HepG2 (cell line): ENCODE data around the gene RBBP6. TPM values are rescaled to one million over a fixed set of nuclear protein-coding genes. Genes with fewer than 3 reads are reported as not detected.

Experiments
- AGO2 ChIP-seq: fragments of 200-400 bp; formaldehyde crosslinking; optimal IDR thresholded peaks from 2 replicates; pipeline ENCODE3; 2017; ENCODE audit warnings: mild to moderate bottlenecking, low read depth, low read length, moderate library complexity
- HNRNPK ChIP-seq: fragments of 200-400 bp; formaldehyde crosslinking; IDR thresholded peaks from 2 replicates; pipeline ENCODE4 v1.6.1; 2018; ENCODE audit warnings: low read length, low read depth, moderate library complexity, mild to moderate bottlenecking; ENCODE audit not compliant: poor library complexity, severe bottlenecking
- LRRFIP1 ChIP-seq: sonication (generic); formaldehyde crosslinking; conservative IDR thresholded peaks from 2 replicates; pipeline ENCODE4 v1.4.0; 2020; ENCODE audit warnings: missing genetic modification reagents
- MAZ ChIP-seq, 2 experiments: sonication (generic) in 1 of 2; formaldehyde crosslinking in 1 of 2; IDR thresholded peaks; 2 replicates each; pipeline versions ENCODE4 v1.5.0 to v1.6.1; 2012 to 2020; ENCODE audit warnings: low read depth in 2 of 2, mild to moderate bottlenecking in 2 of 2, borderline replicate concordance in 1 of 2, improper control_type of control experiment in 1 of 2, low read length in 1 of 2, missing genetic modification reagents in 1 of 2, moderate library complexity in 1 of 2
- NR2F2 ChIP-seq: IDR thresholded peaks from 2 replicates; pipeline ENCODE4 v1.6.1; 2012; ENCODE audit warnings: low read depth, inconsistent platforms, borderline replicate concordance
- NRL ChIP-seq: sonication (generic); formaldehyde crosslinking; IDR thresholded peaks from 2 replicates; pipeline ENCODE4 v1.5.0; 2020; ENCODE audit warnings: missing genetic modification reagents, mild to moderate bottlenecking, moderate library complexity, borderline replicate concordance
- PATZ1 ChIP-seq: sonication (generic); formaldehyde crosslinking; IDR thresholded peaks from 2 replicates; pipeline ENCODE4 v1.4.0; 2020; ENCODE audit warnings: missing genetic modification reagents
- RCOR2 ChIP-seq: IDR thresholded peaks from 2 replicates; pipeline ENCODE4 v1.6.1; 2016; ENCODE audit warnings: missing biosample characterization, missing genetic modification reagents
- SPEN ChIP-seq: sonication (generic); formaldehyde crosslinking; IDR thresholded peaks from 2 replicates; pipeline ENCODE4 v1.5.1; 2020; ENCODE audit warnings: low read depth, mild to moderate bottlenecking, missing genetic modification reagents
- ZBTB42 ChIP-seq: sonication (generic); formaldehyde crosslinking; IDR thresholded peaks from 2 replicates; pipeline ENCODE4 v1.5.0; 2020; ENCODE audit warnings: mild to moderate bottlenecking, missing genetic modification reagents
- ZNF225 ChIP-seq: sonication (generic); formaldehyde crosslinking; IDR thresholded peaks from 2 replicates; pipeline ENCODE4 v1.4.0; 2020; ENCODE audit warnings: mild to moderate bottlenecking, missing genetic modification reagents
- ZNF274 ChIP-seq: sonication (generic); formaldehyde crosslinking; IDR thresholded peaks from 2 replicates; pipeline ENCODE4 v1.5.1; 2020; ENCODE audit warnings: mild to moderate bottlenecking, missing genetic modification reagents
- ZNF460 ChIP-seq: sonication (generic); formaldehyde crosslinking; IDR thresholded peaks from 2 replicates; pipeline ENCODE4 v1.5.1; 2020; ENCODE audit warnings: missing genetic modification reagents, mild to moderate bottlenecking, borderline replicate concordance
- ZNF775 ChIP-seq: sonication (generic); formaldehyde crosslinking; IDR thresholded peaks from 2 replicates; pipeline ENCODE4 v1.4.0; 2020; ENCODE audit warnings: missing genetic modification reagents, mild to moderate bottlenecking, moderate library complexity, borderline replicate concordance
- polyA plus RNA-seq, 8 experiments: library from polyadenylated mRNA; depleted of rRNA in 3 of 8; stranded (reverse) in 7 of 8; unstranded in 1 of 8; fragments of >200 nt; fragmentation: Illumina TruSeq in 4 of 8; extraction: Trizol in 4 of 8; gene quantifications; 2 replicates each; pipeline versions ENCODE4 v1.2.1 to v1.2.3, GENCODE V29; 2011 to 2016; ENCODE audit warnings: low read depth in 4 of 8, missing spikeins in 1 of 8, mixed read lengths in 1 of 8; ENCODE audit not compliant: insufficient read depth in 1 of 8
- total RNA-seq, 5 experiments: library from RNA; depleted of rRNA; stranded (reverse); fragments of >200 nt; fragmentation: Illumina TruSeq; extraction: Trizol; gene quantifications; 2 replicates each; pipeline ENCODE4 v1.2.3, GENCODE V29; 2016; ENCODE audit warnings: low read depth in 1 of 5
- TF ChIP-seq, protein P1 (sequence below): sonication (generic); formaldehyde crosslinking; IDR thresholded peaks from 2 replicates; pipeline ENCODE4 v1.4.0; 2020; ENCODE audit warnings: low read depth, mild to moderate bottlenecking, missing genetic modification reagents
- TF ChIP-seq, protein P2 (sequence below): sonication (generic); formaldehyde crosslinking; IDR thresholded peaks from 2 replicates; pipeline ENCODE4 v1.5.1; 2020; ENCODE audit warnings: mild to moderate bottlenecking, missing genetic modification reagents, borderline replicate concordance

RBBP6 gene
- total and polyA plus RNA-seq, 2 of the 13 experiments (the other 11 are each of a cell fraction or from before 2014, with no cell fraction given): 37.1 to 70.9 TPM

DNA sequence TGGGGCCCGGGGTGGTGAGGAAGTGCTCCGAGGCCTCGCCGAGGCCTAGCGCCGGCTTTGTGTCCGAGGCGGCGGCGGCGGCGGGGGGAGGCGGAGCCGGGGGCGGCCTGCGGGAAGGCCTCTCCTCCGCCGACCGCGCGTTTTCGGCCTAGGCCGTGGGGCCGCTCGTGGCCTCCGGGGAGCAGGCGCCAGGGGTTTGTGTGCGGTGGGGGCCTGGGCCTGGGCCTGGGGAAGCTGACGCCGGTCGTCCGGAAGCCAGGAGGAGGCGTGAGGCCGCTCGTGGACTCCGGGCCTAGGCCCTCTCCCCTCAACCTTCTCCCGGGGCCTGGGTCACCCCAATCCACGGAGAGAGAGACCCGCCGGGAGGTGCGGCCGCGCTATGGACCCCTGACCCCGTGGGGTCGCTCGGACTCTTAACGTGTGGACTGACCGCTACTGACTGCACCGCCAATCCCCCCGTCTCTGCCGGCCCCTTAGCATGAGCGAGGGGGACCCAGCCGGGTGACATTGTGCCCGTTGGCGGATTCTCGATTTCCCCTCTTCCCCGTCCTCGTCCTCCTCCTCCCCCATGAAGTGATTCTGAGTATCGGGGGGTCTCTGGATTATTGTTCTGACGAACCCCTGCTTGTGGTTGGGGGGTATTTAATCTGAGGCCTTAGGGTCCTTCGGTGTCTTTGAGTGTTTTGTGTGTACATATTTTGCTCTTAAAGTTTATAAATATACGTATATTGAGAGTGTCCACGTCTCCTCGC is 660 bp downstream of the RBBP6 start (continued):
- TF ChIP-seq HNRNPK: peak; percentile 10
- no peak for TF ChIP-seq MAZ (IDR thresholded peaks at IDR 0.05; ENCODE audit: borderline replicate concordance, low read depth, low read length)
- peak; percentile 8; the same call in 1 of the 2 replicates for TF ChIP-seq MAZ (CRISPR knock-in tag; IDR thresholded peaks at IDR 0.05; ENCODE audit: low read depth)
- TF ChIP-seq, protein P1, sequence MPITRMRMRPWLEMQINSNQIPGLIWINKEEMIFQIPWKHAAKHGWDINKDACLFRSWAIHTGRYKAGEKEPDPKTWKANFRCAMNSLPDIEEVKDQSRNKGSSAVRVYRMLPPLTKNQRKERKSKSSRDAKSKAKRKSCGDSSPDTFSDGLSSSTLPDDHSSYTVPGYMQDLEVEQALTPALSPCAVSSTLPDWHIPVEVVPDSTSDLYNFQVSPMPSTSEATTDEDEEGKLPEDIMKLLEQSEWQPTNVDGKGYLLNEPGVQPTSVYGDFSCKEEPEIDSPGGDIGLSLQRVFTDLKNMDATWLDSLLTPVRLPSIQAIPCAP (CRISPR knock-in tag): peak; percentile 15; the same call in 1 of the 2 replicates
- TF ChIP-seq ZBTB42 (CRISPR knock-in tag): peak; percentile 53; the same call in 1 of the 2 replicates
- TF ChIP-seq, protein P2, sequence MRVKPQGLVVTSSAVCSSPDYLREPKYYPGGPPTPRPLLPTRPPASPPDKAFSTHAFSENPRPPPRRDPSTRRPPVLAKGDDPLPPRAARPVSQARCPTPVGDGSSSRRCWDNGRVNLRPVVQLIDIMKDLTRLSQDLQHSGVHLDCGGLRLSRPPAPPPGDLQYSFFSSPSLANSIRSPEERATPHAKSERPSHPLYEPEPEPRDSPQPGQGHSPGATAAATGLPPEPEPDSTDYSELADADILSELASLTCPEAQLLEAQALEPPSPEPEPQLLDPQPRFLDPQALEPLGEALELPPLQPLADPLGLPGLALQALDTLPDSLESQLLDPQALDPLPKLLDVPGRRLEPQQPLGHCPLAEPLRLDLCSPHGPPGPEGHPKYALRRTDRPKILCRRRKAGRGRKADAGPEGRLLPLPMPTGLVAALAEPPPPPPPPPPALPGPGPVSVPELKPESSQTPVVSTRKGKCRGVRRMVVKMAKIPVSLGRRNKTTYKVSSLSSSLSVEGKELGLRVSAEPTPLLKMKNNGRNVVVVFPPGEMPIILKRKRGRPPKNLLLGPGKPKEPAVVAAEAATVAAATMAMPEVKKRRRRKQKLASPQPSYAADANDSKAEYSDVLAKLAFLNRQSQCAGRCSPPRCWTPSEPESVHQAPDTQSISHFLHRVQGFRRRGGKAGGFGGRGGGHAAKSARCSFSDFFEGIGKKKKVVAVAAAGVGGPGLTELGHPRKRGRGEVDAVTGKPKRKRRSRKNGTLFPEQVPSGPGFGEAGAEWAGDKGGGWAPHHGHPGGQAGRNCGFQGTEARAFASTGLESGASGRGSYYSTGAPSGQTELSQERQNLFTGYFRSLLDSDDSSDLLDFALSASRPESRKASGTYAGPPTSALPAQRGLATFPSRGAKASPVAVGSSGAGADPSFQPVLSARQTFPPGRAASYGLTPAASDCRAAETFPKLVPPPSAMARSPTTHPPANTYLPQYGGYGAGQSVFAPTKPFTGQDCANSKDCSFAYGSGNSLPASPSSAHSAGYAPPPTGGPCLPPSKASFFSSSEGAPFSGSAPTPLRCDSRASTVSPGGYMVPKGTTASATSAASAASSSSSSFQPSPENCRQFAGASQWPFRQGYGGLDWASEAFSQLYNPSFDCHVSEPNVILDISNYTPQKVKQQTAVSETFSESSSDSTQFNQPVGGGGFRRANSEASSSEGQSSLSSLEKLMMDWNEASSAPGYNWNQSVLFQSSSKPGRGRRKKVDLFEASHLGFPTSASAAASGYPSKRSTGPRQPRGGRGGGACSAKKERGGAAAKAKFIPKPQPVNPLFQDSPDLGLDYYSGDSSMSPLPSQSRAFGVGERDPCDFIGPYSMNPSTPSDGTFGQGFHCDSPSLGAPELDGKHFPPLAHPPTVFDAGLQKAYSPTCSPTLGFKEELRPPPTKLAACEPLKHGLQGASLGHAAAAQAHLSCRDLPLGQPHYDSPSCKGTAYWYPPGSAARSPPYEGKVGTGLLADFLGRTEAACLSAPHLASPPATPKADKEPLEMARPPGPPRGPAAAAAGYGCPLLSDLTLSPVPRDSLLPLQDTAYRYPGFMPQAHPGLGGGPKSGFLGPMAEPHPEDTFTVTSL (CRISPR knock-in tag): 0 out of 2 replicates have a peak, but pooled peaks have one; percentile 6
- TF ChIP-seq ZNF274 (CRISPR knock-in tag): 0 out of 2 replicates have a peak, but pooled peaks have one; percentile 5
- TF ChIP-seq PATZ1 (CRISPR knock-in tag): no peak
- no peak for TF ChIP-seq RCOR2 (CRISPR knock-in tag)
- no peak for TF ChIP-seq NR2F2
- peak; percentile 80 for TF ChIP-seq AGO2
- TF ChIP-seq NRL: 0 out of 2 replicates have a peak, but pooled peaks have one; percentile 6
- no peak for TF ChIP-seq ZNF460 (CRISPR knock-in tag)
- peak; percentile 73; the same call in 1 of the 2 replicates for TF ChIP-seq SPEN (CRISPR knock-in tag)
- TF ChIP-seq ZNF775 (CRISPR knock-in tag): peak; percentile 75; the same call in 1 of the 2 replicates
- TF ChIP-seq ZNF225: 0 out of 2 replicates have a peak, but pooled peaks have one; percentile 5
- TF ChIP-seq LRRFIP1 (CRISPR knock-in tag): no peak
